Measurements from ENCODE around the gene NELL1. TPM values are rescaled to one million over a fixed set of nuclear protein-coding genes. Genes with fewer than 3 reads are reported as not detected.

NELL1 gene
- total and polyA plus RNA-seq, 2 experiments from 2014 or later, result 1.6 TPM; not detected in 1

- peaks cover 12% of the 10 kb centered on the region; the same call in 2 of the 3 replicates for H3K4me1 Mint-ChIP-seq
- no peaks in the 10 kb centered on the region for H3K36me3 Mint-ChIP-seq (ENCODE audit: low read depth)
- Histone ChIP-seq H3K27ac (ENCODE audit: low read depth) (no peak overlapping the region), H4K20me1 (replicated peaks; ENCODE audit: insufficient read depth) (no peaks in the 10 kb centered on the region; the same call in 1 of the 2 replicates), H3K79me2 (replicated peaks; ENCODE audit: insufficient read depth) (no peaks in the 10 kb centered on the region), H3F3A (replicated peaks; ENCODE audit: low read depth) (no peaks in the 10 kb centered on the region), H3K27me3 (ENCODE audit: insufficient read depth) (no peaks in the 10 kb centered on the region), H3K4me1 (ENCODE audit: insufficient read depth) (no peaks in the 10 kb centered on the region; the same call in 1 of the 2 replicates), H3K9me2 (ENCODE audit: insufficient read depth) (no peaks in the 10 kb centered on the region), H3K4me2 (no peak overlapping the region), H3K4me3 (no peak overlapping the region), H3K36me3 (ENCODE audit: insufficient read depth) (no peaks in the 10 kb centered on the region), H2AFZ (no peak overlapping the region)
- H3K4me3 Mint-ChIP-seq, result no peak overlapping the region
- ATAC-seq (peak; percentile 63), DNase-seq (ENCODE audit: low spot score) (peak; percentile 75)
- no peaks in the 10 kb centered on the region for H3K9me3 Mint-ChIP-seq
- H3K27ac Mint-ChIP-seq, result no peak overlapping the region
- H3K27me3 Mint-ChIP-seq (ENCODE audit: insufficient read depth, low read depth, poor library complexity), result peaks cover 2% of the 10 kb centered on the region
- no peak for TF ChIP-seq EZH2phosphoT487 (IDR thresholded peaks at IDR 0.05; ENCODE audit: unreplicated experiment)
- TF ChIP-seq CTCF (conservative IDR thresholded peaks at IDR 0.05; ENCODE audit: low read depth in 2 of 2), result peak; percentile 91 to 94
- TF ChIP-seq REST (IDR thresholded peaks at IDR 0.05; ENCODE audit: unreplicated experiment), result no peak
These were observed 21.3 kb upstream of the NELL1 start for GRCh38 chr11:20647976-20648565.

- H3K4me1 Mint-ChIP-seq, result peaks cover 12% of the 10 kb centered on the region; the same call in 2 of the 3 replicates
- Histone ChIP-seq H3K9me2 (ENCODE audit: insufficient read depth) (no peaks in the 10 kb centered on the region), H3K27ac (ENCODE audit: low read depth) (no peak overlapping the region), H3K4me2 (no peak overlapping the region), H4K20me1 (replicated peaks; ENCODE audit: insufficient read depth) (no peaks in the 10 kb centered on the region; the same call in 1 of the 2 replicates), H3K27me3 (ENCODE audit: insufficient read depth) (no peaks in the 10 kb centered on the region), H3K4me3 (no peak overlapping the region), H2AFZ (no peak overlapping the region), H3K79me2 (replicated peaks; ENCODE audit: insufficient read depth) (no peaks in the 10 kb centered on the region), H3F3A (replicated peaks; ENCODE audit: low read depth) (no peaks in the 10 kb centered on the region), H3K36me3 (ENCODE audit: insufficient read depth) (no peaks in the 10 kb centered on the region), H3K4me1 (ENCODE audit: insufficient read depth) (peaks cover 6% of the 10 kb centered on the region)
- peaks cover 2% of the 10 kb centered on the region for H3K27me3 Mint-ChIP-seq (ENCODE audit: insufficient read depth, low read depth, poor library complexity)
- no peak overlapping the region for H3K4me3 Mint-ChIP-seq
- H3K9me3 Mint-ChIP-seq, result no peaks in the 10 kb centered on the region
- H3K36me3 Mint-ChIP-seq (ENCODE audit: low read depth), result no peaks in the 10 kb centered on the region
- H3K27ac Mint-ChIP-seq, result no peak overlapping the region
- DNase-seq (ENCODE audit: low spot score) (no peak), ATAC-seq (no peak)
- TF ChIP-seq EZH2phosphoT487 (IDR thresholded peaks at IDR 0.05; ENCODE audit: unreplicated experiment) (no peak), REST (IDR thresholded peaks at IDR 0.05; ENCODE audit: unreplicated experiment) (no peak), EZH2 (IDR thresholded peaks at IDR 0.05; ENCODE audit: low read depth, unreplicated experiment) (no peak), CTCF (conservative IDR thresholded peaks at IDR 0.05; ENCODE audit: low read depth in 2 of 2) (no peak), ETS1 (IDR thresholded peaks at IDR 0.05) (no peak)
These were observed 17.1 kb upstream of the NELL1 start for GRCh38 chr11:20652150-20652806.

All from GM23338 (cell line).